H1 (cell line): ENCODE data around the gene PTPN22. TPM values are rescaled to one million over a fixed set of nuclear protein-coding genes. Genes with fewer than 3 reads are reported as not detected.

Source experiments
- ASH2L ChIP-seq: fragments of 200-600, 300-600 bp; sonication (generic); IDR thresholded peaks from one replicate; pipeline ENCODE4 v1.7.1; 2017; ENCODE audit warnings: low read length
- BCL11A ChIP-seq, 2 experiments: IDR thresholded peaks; one replicate each; pipeline ENCODE4 v1.6.1; 2011; ENCODE audit warnings: low read depth in 2 of 2, low read length in 2 of 2, mild to moderate bottlenecking in 2 of 2
- BRCA1 ChIP-seq: IDR thresholded peaks from 2 replicates; pipeline ENCODE4 v1.6.1; 2012; ENCODE audit warnings: low read depth, low read length, improper control_type of control experiment
- CBX5 ChIP-seq: fragments of 300-800, 300-1000 bp; sonication (generic); IDR thresholded peaks from 2 replicates; pipeline ENCODE4 v1.7.1; 2016; ENCODE audit warnings: antibody characterized with exemption, low read length, low read depth
- CREB1 ChIP-seq: IDR thresholded peaks from 2 replicates; pipeline ENCODE4 v1.6.1; 2012; ENCODE audit warnings: inconsistent platforms
- EZH2 ChIP-seq: fragments of 200-600 bp; sonication (generic); IDR thresholded peaks from 2 replicates; pipeline ENCODE4 v1.7.1; 2012; ENCODE audit warnings: low read depth, mild to moderate bottlenecking, moderate library complexity, low read length, inconsistent platforms; ENCODE audit not compliant: severe bottlenecking
- GABPA ChIP-seq: IDR thresholded peaks from 2 replicates; pipeline ENCODE4 v1.6.1; 2011; ENCODE audit warnings: mild to moderate bottlenecking, low read length, moderate library complexity, borderline replicate concordance; ENCODE audit not compliant: insufficient read depth
- JUND ChIP-seq: IDR thresholded peaks from 2 replicates; pipeline ENCODE4 v1.6.1; 2011; ENCODE audit warnings: mild to moderate bottlenecking, improper control_type of control experiment, low read length
- KDM1A ChIP-seq: fragments of 200-600, 300-600 bp; sonication (generic); IDR thresholded peaks from 2 replicates; pipeline ENCODE4 v1.7.1; 2016; ENCODE audit warnings: mild to moderate bottlenecking, low read length, borderline replicate concordance
- KDM4A ChIP-seq: IDR thresholded peaks from one replicate; pipeline ENCODE4 v1.7.1; 2012; ENCODE audit warnings: low read depth, mild to moderate bottlenecking, moderate library complexity, low read length, inconsistent platforms; ENCODE audit not compliant: severe bottlenecking
- MAFK ChIP-seq: IDR thresholded peaks from 2 replicates; pipeline ENCODE4 v1.6.1; 2012; ENCODE audit warnings: low read depth, mild to moderate bottlenecking, improper control_type of control experiment, low read length
- POU5F1 ChIP-seq: IDR thresholded peaks from 2 replicates; pipeline ENCODE4 v1.6.1; 2011; ENCODE audit warnings: low read depth, mild to moderate bottlenecking, low read length, moderate library complexity
- RFX5 ChIP-seq: IDR thresholded peaks from 2 replicates; pipeline ENCODE4 v1.6.1; 2011; ENCODE audit warnings: low read depth, low read length, improper control_type of control experiment, borderline replicate concordance
- SIRT6 ChIP-seq: IDR thresholded peaks from one replicate; pipeline ENCODE4 v1.7.1; 2012; ENCODE audit warnings: low read length, inconsistent platforms
- SRF ChIP-seq: IDR thresholded peaks from 2 replicates; pipeline ENCODE4 v1.6.1; 2011; ENCODE audit warnings: mild to moderate bottlenecking, low read depth, low read length, moderate library complexity
- TAF1 ChIP-seq: IDR thresholded peaks from 2 replicates; pipeline ENCODE4 v1.6.1; 2011; ENCODE audit warnings: mild to moderate bottlenecking, low read depth, low read length
- TEAD4 ChIP-seq: IDR thresholded peaks from 2 replicates; pipeline ENCODE4 v1.6.1; 2012; ENCODE audit warnings: low read depth, low read length, inconsistent platforms, mixed read lengths
- USF2 ChIP-seq: IDR thresholded peaks from 2 replicates; pipeline ENCODE4 v1.6.1; 2011; ENCODE audit warnings: low read length, improper control_type of control experiment
- YY1 ChIP-seq: IDR thresholded peaks from 2 replicates; pipeline ENCODE4 v1.6.1; 2011; ENCODE audit warnings: low read depth, mild to moderate bottlenecking, low read length
- ZNF274 ChIP-seq: IDR thresholded peaks from 2 replicates; pipeline ENCODE4 v1.7.0; 2012; ENCODE audit warnings: low read length, borderline replicate concordance; ENCODE audit errors: extremely low read depth
- polyA plus RNA-seq, 7 experiments: library from polyadenylated mRNA; depleted of rRNA in 3 of 7; stranded (reverse) in 5 of 7; unstranded in 2 of 7; fragments of >200 nt in 5 of 7; fragments of 200-250 nt in 2 of 7; gene quantifications; 1 replicate in 5 of 7; 2 replicates in 1 of 7; 4 replicates in 1 of 7; pipeline versions ENCODE4 v1.2.1 to v1.2.3, GENCODE V29; 2011 to 2013; ENCODE audit warnings: missing spikeins in 2 of 7, mixed read lengths in 2 of 7
- total RNA-seq: library from RNA; stranded (reverse); fragmentation: NEBNext Ultra II Directional; extraction: Animal tissue kit (Norgen Biotek cat#: 25700); gene quantifications from 2 replicates; pipeline ENCODE4 v1.2.1, GENCODE V29; 2021
- TF ChIP-seq, protein P1 (sequence below): IDR thresholded peaks from 2 replicates; pipeline ENCODE4 v1.6.1; 2011; ENCODE audit warnings: low read depth, mild to moderate bottlenecking, low read length; ENCODE audit not compliant: insufficient read depth
- TF ChIP-seq, protein P2 (sequence below): IDR thresholded peaks from 2 replicates; pipeline ENCODE4 v1.6.1; 2012; ENCODE audit warnings: inconsistent platforms

Gene PTPN22
- total and polyA plus RNA-seq, 2 of the 8 experiments (the other 6 are each of a cell fraction or from before 2014, with no cell fraction given): not detected

DNA sequence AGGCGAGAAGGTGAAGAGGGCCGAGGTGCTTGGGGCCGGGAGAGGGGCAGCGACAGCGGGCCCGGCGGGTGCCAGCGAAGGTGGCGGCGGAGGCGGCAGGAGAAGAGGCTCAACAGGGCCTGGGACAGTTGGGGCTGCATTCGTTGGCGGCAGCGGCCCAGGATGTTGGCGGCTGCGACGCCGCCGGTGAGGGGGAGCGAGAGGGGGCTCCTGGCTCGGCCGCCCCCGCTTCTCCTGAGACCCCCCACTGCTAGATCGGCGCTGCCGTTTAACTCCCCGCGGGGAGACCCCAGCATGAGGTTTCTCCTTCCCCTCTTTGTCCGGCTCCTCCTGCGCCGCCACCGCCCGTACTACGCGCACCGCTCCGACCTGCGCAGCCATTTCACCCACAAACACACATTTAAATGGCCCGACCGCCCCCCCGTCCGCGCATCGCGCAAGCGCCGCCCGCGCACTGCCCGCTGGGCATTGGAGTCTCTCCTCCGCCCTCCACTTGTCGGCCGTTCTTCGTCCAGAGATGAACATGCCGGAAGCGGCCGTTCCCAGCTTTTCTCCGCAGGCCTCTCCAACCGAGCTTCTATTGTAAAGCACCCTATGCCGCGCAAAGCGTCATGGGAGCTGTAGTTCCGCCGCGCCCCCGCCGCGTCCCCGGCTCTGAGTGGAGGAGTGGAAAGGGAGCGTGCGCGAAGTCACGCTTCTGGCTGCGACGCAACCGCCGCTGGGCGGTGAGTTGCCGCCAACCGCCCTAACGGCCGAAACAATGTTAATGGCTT, 59.4 kb downstream of the PTPN22 start, which contains the start of gene RSBN1 (continued):
- TF ChIP-seq, protein P1, sequence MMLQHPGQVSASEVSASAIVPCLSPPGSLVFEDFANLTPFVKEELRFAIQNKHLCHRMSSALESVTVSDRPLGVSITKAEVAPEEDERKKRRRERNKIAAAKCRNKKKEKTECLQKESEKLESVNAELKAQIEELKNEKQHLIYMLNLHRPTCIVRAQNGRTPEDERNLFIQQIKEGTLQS: 0 out of 2 replicates have a peak, but pooled peaks have one; percentile 13
- TF ChIP-seq POU5F1 (no peak), SIRT6 (no peak), JUND (no peak), MAFK (no peak), GABPA (no peak), USF2 (no peak), EZH2 (no peak), RFX5 (no peak), BRCA1 (no peak), YY1 (peak; percentile 89), CREB1 (peak; percentile 85), ZNF274 (no peak), SRF (0 out of 2 replicates have a peak, but pooled peaks have one; percentile 22), TEAD4 (no peak), ASH2L (peak; percentile 95), KDM1A (no peak), TAF1 (peak; percentile 92), CBX5 (no peak), BCL11A (IDR thresholded peaks at IDR 0.05; ENCODE audit: low read depth in 2 of 2, low read length in 2 of 2) (no peak), KDM4A (peak; percentile 78)
- TF ChIP-seq, protein P2, sequence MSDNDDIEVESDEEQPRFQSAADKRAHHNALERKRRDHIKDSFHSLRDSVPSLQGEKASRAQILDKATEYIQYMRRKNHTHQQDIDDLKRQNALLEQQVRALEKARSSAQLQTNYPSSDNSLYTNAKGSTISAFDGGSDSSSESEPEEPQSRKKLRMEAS: peak; percentile 87; the same call in 1 of the 2 replicates
